Ishikawa (cell line): ENCODE results near the gene CAMK1D.
A peak's percentile ranks its signal among the peaks of the same experiment; 100 is the strongest.

Experiments
- CEBPB ChIP-seq: IDR thresholded peaks from 2 replicates; pipeline ENCODE4 v1.6.1; 2012
- CREB1 ChIP-seq: IDR thresholded peaks from 2 replicates; pipeline ENCODE4 v1.6.1; 2012; ENCODE audit warnings: low read depth
- EGR1 ChIP-seq: IDR thresholded peaks from 2 replicates; pipeline ENCODE4 v1.6.1; 2012
- EP300 ChIP-seq: IDR thresholded peaks from 2 replicates; pipeline ENCODE4 v1.6.1; 2012; ENCODE audit warnings: borderline replicate concordance
- FOXM1 ChIP-seq: IDR thresholded peaks from 2 replicates; pipeline ENCODE4 v1.6.1; 2012; ENCODE audit warnings: low read depth, borderline replicate concordance
- MAX ChIP-seq: IDR thresholded peaks from 2 replicates; pipeline ENCODE4 v1.6.1; 2012
- NFIC ChIP-seq: IDR thresholded peaks from 2 replicates; pipeline ENCODE4 v1.6.1; 2012
- RAD21 ChIP-seq: IDR thresholded peaks from 2 replicates; pipeline ENCODE4 v1.6.1; 2012; ENCODE audit warnings: low read depth
- TAF1 ChIP-seq: IDR thresholded peaks from 2 replicates; pipeline ENCODE4 v1.6.1; 2012; ENCODE audit warnings: low read depth, mild to moderate bottlenecking
- TCF12 ChIP-seq: IDR thresholded peaks from 2 replicates; pipeline ENCODE4 v1.6.1; 2012; ENCODE audit warnings: low read depth
- TEAD4 ChIP-seq: IDR thresholded peaks from 2 replicates; pipeline ENCODE4 v1.6.1; 2012
- USF1 ChIP-seq: IDR thresholded peaks from 2 replicates; pipeline ENCODE4 v1.6.1; 2012
- YY1 ChIP-seq: IDR thresholded peaks from 2 replicates; pipeline ENCODE4 v1.6.1; 2012; ENCODE audit warnings: low read depth
- ZBTB7A ChIP-seq: IDR thresholded peaks from 2 replicates; pipeline ENCODE4 v1.6.1; 2012; ENCODE audit warnings: low read depth
- TF ChIP-seq, protein P1 (sequence below): IDR thresholded peaks from 2 replicates; pipeline ENCODE4 v1.6.1; 2012; ENCODE audit warnings: low read depth, mild to moderate bottlenecking

Gene CAMK1D

GRCh38 chr10:12348870-12349628 lies at the start of gene CAMK1D:
Gene CAMK1D (plus strand): TSS chr10:12349547.
- 0 out of 2 replicates have a peak, but pooled peaks have one; percentile 4 for TF ChIP-seq TCF12
- 0 out of 2 replicates have a peak, but pooled peaks have one; percentile 17 for TF ChIP-seq USF1
- no peak for TF ChIP-seq FOXM1
- no peak for TF ChIP-seq ZBTB7A
- TF ChIP-seq NFIC: no peak
- TF ChIP-seq, protein P1, sequence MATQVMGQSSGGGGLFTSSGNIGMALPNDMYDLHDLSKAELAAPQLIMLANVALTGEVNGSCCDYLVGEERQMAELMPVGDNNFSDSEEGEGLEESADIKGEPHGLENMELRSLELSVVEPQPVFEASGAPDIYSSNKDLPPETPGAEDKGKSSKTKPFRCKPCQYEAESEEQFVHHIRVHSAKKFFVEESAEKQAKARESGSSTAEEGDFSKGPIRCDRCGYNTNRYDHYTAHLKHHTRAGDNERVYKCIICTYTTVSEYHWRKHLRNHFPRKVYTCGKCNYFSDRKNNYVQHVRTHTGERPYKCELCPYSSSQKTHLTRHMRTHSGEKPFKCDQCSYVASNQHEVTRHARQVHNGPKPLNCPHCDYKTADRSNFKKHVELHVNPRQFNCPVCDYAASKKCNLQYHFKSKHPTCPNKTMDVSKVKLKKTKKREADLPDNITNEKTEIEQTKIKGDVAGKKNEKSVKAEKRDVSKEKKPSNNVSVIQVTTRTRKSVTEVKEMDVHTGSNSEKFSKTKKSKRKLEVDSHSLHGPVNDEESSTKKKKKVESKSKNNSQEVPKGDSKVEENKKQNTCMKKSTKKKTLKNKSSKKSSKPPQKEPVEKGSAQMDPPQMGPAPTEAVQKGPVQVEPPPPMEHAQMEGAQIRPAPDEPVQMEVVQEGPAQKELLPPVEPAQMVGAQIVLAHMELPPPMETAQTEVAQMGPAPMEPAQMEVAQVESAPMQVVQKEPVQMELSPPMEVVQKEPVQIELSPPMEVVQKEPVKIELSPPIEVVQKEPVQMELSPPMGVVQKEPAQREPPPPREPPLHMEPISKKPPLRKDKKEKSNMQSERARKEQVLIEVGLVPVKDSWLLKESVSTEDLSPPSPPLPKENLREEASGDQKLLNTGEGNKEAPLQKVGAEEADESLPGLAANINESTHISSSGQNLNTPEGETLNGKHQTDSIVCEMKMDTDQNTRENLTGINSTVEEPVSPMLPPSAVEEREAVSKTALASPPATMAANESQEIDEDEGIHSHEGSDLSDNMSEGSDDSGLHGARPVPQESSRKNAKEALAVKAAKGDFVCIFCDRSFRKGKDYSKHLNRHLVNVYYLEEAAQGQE: no peak
- TF ChIP-seq YY1: no peak
- no peak for TF ChIP-seq TEAD4
- TF ChIP-seq MAX: peak; percentile 44; the same call in 1 of the 2 replicates
- TF ChIP-seq CREB1: no peak

GRCh38 chr10:12308057-12308456 lies 41.3 kb upstream of the CAMK1D start:
- TF ChIP-seq NFIC: no peak
- no peak for TF ChIP-seq ZBTB7A
- no peak for TF ChIP-seq EP300
- TF ChIP-seq, protein P1: no peak
- no peak for TF ChIP-seq TEAD4
- no peak for TF ChIP-seq CREB1
- no peak for TF ChIP-seq CEBPB
- no peak for TF ChIP-seq TCF12
- TF ChIP-seq MAX: no peak
- no peak for TF ChIP-seq RAD21
- TF ChIP-seq EGR1: no peak
- TF ChIP-seq FOXM1: no peak
- no peak for TF ChIP-seq YY1
- TF ChIP-seq TAF1: no peak
- no peak for TF ChIP-seq USF1

DNA sequence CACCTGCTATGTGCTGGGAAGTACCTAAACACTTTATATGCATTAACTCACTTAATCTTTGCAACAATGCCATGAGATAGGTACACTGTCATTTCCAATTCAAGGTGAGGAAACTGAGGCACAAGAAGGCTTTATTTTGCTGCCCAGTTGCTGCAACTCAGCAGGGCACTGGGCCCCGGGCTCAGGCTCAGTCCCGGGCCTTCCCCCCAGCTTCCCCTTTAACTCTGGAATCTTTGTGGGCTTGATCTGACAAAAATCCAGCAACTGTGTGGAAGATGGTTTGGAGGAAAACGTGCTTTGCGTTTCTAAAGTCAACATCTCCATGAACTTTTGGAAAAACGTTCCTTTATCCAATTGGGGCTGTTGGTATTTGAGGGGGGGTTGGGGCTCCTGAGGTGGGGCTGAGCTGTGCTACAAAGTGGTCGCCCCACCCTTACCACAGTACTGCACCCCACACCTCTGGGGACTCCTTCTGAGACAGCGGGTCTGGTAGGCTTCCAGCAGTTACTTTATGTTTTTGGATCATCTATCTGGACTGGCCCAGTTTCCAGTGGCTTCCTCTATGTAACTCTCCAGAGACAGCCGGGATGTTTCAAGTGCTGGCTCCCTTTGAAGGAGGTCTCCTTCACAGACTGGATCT lies 40.5 kb upstream of the CAMK1D start:
- no peak for TF ChIP-seq RAD21
- TF ChIP-seq YY1: no peak
- TF ChIP-seq FOXM1: no peak
- TF ChIP-seq EGR1: no peak
- TF ChIP-seq, protein P1: no peak
- no peak for TF ChIP-seq TAF1
- no peak for TF ChIP-seq USF1
- no peak for TF ChIP-seq EP300
